ENCODE results near the gene CCDC197.
A peak's percentile ranks its signal among the peaks of the same experiment; 100 is the strongest.

CCDC197 gene

DNA sequence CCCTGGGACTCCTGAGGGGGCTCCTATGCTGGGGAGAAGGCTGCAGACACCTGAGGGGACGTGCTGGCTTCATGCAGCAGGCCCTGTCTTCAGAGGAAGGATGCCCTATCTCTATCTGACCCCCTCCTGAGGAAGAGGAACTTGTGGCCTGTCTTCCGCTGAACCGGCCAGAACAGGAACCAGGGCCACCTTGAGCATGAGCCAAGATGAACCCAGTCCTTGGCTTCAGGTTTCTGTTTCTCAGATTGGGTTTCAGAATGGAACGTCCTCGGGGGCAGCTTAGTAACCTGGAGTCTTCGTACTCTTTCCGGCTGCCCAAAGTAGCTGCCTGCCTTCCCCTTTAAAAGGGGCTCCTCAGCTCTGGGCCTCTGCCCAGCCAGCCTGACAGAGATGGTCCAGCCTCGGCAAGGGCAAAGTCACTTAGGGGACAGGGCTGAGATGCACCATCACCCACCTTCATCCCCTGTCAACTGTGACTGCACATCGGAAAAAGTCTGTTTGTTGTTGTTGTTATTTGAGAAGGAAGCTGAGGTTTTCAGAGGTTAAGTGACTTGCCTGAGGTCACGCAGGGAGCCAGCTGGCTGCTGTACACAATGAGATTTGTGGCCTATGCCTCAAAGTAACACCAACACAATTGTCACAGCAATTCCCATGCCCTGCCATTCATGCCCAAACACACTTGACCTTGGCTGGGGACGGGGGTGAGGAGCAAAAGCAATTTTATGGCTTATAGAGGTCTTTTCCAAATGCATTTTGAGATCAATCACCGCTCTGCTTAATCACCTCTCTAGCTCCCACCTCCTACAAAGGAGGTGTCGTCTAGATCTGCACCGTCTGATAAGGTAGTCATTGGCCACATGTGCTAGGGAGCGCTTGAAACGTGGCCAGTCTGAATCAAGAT lies 34.1 kb upstream of the CCDC197 start:
- peak in 1 of 2 experiments; percentile 67 for DNase-seq

DNA sequence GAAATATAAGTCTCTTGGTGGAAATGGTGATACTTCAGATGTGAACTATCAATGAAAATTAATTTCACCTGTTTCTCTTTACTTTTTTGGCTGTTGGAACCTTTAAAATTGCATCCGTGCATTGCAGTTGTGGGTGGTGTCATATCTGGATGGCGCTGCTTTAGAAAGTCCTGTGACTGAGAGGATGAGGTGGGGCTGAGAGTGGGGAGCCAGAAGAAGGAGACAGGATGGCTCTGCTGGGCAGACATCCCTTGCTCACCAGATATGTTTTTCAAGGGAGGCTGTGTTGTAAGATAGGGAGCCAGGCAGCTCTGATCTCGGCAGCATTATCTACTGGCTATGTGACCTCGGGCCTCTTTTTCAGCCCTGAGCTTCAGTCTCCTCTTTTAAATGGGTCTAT lies 33.4 kb upstream of the CCDC197 start:
- no peak for DNase-seq

DNA sequence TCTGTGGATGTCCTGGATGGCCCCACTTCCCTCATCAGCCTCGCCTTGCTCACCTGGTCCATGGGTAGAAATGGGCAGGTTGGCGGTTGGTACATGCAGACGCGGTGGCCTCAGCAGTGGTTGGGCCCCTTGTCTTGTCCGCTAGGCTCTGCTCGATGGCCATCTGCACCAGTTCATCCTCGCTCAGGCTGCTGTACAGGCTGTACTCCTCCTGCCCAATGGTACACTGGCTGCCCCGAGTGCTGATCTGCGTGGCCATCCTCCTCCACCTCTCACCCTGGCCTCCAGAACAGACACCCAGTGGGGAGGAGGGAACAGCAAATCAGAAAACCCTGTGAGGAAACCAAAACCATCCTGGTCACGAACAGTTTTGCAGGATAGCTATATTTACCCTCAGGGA lies 32.8 kb upstream of the CCDC197 start:
- DNase-seq = no peak

DNA sequence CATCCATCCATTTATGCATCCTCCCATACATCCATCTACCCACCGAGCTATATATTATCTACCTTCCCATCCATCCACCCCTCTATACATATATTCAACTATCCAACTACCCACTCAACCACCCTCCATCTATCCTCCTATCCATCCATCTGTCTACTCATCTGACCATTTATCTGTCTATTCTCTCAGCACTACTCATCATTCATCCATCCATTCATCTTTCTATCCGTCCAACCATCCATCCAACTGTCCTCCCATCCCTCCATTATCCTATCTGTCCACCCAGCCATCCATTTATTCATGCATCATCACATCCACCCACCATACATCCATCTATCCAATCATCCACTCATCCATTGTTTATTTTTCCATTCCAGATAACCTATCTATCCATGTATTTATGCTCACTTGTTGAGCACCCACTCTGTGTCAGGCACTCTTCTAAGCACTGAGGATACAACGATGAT lies 32.2 kb upstream of the CCDC197 start:
- no peak for DNase-seq

DNA sequence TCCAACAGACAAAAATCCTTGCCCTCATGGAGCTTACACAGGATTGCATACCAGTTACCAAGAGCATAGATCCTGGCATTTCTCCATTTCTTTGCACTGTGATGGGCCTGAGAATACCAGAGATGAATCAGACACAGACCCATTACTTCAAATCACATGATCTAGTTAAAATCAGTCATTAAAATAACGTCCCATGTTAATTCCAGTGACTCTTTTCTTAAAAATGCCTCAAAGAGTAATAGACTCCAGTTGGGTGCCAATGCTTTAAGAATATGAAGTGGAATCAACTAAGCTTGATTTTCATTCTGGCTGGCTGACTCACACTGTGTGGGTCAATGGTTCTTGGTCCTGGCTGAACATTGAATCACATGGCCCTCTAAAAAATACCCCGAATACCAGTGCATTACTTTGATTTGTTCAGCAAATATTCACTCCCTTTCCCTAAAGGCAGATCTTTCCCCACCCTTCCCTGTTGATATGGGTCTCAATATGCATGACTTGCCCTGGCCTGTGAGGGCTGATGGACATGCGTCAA lies 31.7 kb upstream of the CCDC197 start:
- DNase-seq = no peak

DNA sequence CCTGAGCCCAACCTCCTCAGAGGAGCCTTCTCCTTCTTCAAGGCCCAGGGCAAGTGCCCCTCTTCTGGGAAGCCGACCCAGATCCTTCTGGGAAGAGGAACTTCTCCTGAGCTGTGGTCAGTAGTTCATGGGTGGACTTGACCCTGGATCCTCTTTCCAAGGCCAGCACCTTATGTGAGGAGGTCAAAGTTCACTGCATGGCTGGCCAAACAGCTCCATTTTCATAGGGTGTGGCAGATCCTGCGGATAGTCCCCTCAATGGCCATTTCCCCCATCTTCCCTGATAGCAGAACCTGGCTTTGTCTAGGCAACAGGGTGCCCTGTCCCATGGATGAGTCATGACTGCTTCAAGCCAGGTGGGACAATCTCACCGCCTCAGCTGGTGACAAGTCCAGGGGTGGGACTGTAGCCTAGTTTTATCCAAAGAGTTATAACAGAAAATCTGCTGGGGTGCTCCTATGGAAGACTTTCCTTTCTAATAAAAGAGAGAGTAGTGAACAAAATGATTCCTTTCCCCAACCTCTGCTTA lies 31.1 kb upstream of the CCDC197 start:
- DNase-seq = no peak

DNA sequence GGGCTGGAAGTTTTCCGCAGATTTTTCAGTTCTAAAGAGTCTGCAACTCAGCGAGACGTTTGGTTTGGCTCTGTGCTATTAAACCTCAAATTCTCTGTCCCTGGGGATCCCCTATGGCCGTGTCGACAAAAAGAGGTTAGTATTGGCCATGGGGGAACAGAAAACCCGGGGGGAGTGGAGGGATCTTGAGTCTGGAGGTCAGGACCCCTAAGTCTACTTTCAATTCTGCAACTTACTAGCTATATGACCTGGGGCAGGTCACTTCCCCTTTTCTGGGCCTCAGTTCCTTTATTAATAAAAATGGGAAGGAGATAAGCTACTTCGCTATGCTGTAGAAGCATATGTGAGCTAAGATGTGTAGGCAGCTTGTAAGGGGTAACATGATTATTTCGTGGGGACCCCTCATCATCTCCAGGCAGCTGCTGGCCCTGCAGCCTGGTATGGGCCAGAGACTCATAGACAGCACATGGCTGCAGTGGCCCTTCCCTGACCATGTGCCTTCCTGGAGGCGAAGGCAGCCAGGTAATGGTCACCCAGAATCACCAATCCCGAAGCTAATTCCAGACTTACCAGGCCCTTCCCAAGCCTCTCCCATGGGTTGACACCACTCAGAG lies 29.4 kb upstream of the CCDC197 start:
- no peak for DNase-seq

DNA sequence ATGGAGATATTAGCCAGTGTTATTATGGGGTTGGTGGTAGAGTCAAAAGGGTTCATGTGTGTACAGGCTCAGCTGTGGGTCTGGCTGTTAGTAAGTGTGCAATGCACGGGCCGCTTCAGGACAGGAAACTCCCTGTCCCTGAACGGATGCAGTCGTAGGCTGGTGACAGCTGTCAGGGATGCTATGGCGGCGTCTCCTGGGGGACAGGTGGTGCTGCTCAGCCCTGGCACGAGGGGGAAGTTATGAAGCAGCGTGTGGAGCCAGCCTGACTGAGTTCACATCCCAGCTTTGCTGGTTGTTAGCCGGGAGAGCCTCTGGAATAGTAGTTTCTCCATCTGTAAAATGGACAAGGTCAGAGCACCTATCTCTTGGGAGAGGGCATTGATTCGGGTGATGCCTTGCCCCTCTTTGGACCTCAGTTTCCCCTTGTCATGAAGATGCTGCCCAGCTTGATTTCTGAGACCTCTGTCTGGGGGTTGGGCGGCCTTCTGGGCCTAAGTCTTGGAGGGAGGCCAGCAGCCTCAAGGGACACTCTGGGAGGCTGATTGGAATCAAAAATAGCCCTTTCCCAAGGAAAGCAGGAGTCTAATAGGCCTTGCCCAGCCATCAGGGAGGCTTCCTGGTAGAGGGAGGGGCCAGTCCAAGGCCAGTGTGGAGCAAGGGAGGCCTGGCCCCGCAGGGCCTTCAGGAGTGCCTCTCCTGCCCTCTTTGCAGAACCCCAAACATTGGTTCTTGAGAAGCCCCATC lies 27.8 kb upstream of the CCDC197 start:
- no peak for DNase-seq

DNA sequence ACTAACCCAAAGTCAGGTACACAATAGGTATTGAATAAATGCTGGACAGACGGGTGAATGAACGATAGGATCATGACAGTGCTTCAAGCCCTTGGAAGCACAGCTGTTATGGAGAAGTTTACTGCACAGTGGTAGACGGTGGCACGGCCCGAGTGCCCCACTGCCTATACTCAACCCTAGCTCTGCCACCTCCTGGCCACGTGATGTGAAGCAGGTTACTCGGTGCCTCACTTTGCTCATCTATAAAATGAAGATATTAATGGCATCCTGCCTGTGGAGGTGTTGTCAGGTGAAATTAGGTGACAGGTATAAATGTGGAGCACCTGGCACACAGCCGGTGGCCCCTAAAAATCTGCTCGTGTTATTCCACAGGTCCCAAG lies 26.5 kb upstream of the CCDC197 start:
- peak in 1 of 2 experiments; percentile 53 for DNase-seq

DNA sequence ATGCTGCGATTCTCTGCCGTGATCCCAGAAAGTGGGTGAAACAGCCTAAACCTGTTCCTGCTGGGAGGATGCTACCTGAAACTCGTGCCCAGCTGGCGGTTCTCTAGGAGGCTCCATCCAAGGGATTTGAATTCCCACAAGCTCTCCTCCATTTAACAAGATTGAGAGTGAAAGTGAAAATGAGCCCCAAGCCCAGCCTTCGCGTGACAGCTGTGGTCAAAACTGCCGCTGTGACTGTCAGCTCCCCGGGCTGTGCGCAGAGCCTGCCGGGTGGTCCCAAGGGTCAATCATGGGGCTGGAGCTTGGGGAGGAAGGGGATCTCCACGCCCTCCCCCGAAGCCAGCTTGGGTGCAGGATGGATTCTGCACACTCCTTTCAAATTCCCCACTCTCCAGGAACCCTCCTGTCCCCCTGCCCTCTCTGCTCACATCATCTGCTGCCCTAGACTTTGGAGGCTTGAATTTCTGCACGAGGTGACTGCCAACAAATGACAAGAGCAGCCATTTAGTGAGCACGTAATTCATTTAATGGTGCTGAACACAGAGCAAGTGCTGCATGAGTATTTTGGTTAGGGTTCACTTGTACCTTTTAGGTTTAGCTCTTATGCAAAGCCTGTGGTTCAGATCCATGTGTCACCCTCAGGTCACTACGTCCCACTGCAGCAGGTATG lies 26.0 kb upstream of the CCDC197 start:
- DNase-seq = no peak

DNA sequence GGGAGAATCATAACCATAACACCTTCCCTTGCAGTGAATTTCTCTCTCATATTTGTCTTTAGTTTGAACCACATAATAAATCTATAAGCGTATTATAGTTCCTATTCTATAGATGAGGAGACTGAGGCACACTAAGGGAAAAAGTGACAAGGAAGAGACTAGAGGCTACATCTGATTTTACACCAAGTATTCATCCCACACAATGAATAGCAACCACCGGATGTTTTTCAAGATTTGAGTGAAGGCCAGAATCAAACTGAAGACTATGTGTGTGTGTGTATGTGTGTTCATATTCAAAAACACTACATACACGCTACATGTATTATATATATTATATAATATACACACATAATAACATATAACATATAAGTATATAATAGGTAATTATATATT lies 25.5 kb upstream of the CCDC197 start:
- no peak for DNase-seq

DNA sequence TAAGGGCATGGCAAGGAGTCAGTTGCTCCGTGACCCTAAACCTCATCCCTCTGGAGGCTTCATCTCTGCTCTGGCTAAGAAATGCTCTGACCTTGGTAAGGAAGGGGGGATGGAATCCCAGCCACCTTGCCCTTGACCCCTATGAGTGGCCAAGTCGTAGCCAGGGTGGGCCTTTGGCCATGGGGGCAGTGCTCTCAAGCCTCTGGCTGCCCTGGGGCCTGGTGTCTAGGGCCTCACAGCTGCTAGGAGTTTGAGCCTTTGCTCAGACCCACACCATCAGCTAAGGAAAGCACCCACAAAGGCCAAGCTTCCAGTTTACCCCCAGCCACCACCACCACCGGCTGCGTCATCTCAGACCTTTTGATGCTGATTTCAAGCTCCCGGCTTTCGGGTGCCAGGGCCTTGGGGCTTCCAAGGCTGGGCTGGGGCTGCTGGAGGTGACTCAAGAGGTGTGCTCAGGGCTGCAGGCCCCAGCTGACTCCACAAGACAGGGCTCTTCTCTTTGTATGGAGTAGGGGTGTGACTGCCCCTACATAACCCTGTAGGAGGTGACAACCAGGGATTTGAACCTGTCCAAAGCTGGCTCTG lies 24.4 kb upstream of the CCDC197 start:
- no peak for DNase-seq

DNA sequence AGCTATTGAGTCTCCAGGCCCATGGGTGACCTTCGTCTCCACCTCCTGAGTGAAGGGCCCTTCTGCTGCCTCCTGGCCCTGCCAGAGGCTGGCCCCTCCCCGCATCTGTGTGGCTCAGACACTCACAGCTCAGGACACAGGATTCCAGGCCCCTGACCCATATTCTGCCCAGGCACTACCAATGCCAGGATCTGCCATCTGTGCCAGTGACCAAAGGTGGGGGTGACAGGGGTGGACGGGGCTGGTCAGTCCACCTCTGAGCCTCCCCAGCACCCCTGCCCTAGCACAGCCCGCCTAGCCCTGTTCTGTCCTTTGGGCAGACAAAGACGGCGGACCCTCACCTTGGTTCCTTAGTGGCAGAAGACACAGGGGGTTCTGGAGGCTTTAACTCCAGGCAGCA lies 23.5 kb upstream of the CCDC197 start:
- no peak for DNase-seq

DNA sequence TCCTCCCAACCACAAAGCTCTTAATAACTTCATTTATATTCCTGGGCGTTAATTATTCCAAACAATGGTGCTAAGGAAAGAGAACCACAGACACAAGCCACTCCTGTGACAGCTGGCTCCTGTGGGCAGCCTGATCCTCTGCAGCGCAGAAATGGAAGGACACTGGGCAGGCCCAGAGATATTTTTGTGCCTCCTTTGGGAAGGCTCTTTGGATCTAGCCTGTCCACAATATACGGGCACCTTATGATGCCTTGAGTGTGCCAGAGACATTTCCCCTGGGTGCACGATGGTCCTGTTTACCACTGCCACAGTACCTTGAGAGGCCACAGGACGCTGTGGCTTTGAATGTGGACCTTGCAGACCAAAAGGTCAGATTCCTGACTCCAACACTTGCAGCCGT lies 22.8 kb upstream of the CCDC197 start:
- DNase-seq = no peak

DNA sequence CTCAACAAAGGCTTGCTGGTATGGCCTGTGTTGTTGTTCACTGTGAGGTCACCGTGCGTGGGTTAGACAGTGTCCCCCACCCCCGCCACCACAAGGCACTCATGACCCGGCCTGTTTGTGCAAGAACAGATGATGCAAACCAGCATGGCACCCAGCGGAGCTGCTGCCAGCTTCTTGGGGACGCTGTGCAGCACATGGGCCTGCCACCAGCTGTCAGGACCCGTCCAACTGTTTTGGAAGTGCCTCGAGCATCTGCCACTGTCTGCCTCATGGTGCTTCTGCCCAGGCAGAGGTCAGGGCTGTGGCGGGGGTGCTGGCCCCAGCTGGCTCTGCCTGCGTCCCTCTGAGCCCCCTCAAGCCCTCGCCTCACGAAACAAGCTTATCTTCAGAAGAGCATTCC lies 22.3 kb upstream of the CCDC197 start:
- no peak for DNase-seq

DNA sequence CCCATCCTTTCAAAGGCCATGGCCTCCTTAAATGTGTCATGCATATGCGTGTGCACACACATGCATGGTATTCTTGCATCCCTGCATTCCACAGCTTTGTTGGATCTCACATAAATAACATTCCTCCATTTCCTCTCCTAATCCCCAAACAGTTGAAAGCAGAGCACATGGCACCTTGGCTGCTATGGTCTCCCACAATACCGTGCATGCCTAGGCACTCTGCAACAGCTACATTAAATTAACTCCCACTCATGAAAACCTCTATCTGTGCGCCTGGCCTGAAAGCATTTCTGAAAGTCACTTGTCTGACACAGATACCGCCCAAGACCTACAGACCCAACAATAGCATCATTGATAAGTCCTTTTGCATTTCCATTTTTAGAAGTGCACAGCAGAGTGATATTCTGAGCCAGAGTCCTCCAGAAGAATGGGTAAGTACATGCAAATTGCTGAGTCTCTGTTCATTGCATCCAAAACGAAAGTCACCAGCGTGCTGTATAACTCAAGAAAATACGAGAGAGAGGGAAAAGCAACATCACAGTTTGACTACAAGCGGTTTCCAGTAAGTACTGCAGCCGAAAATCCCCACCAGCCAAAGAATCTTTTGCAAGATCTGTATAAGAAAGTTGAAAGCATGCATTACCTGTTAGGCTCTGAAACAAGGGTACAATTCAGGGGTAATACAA lies 21.2 kb upstream of the CCDC197 start:
- no peak for DNase-seq

DNA sequence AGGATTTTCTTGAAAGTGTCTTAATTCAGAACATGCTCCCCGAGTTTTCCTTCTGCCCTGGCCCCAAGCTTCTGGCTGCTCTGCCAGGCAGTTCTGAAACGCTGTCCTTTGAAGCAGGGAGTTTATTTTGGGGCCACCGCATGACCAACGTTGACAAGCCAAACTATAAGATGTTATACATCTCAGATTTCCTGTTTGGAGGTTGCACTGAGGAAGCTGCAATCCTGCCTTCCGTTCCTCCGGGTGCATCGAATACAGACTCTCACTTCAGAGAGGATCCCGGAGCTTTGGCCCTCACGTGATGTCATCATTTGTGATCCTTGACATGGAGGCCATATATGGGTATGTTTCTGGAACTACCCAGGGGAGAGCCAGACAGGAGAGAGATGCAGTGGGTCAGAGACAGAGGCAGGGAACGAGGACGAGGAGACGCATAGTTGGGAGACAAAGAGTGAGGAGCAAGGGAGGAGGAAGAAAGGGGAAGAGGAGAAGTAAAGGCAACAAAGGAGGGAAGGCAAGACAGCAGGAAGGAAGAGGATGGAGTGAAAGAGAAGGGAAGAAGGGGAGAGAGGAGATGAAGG lies 20.5 kb upstream of the CCDC197 start, which contains the start of gene ASB2:
Gene ASB2, minus strand, starts transcription at position 94 of the 581 bp plus-strand sequence. CDS start 12,031 bp downstream, outside the sequence.
- DNase-seq = no peak

DNA sequence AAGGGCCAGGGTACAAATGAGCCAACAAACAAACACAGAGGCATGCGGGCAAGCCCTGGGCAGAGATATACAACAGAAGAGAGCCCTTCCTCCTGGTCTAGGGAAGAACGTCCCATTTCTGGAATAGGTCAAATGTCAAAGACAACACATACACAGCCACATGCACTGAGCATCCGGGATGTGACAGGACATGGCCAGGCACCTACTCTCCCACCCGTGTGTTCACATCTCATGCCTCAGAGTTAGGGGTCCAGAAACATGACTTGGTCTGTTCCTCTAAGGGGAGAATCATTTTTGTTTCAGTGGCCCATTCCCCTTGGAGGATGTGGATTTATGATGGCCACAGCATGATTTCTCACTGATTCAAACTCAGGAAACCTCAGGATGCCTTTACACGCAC lies 19.9 kb upstream of the CCDC197 start:
- no peak for DNase-seq

DNA sequence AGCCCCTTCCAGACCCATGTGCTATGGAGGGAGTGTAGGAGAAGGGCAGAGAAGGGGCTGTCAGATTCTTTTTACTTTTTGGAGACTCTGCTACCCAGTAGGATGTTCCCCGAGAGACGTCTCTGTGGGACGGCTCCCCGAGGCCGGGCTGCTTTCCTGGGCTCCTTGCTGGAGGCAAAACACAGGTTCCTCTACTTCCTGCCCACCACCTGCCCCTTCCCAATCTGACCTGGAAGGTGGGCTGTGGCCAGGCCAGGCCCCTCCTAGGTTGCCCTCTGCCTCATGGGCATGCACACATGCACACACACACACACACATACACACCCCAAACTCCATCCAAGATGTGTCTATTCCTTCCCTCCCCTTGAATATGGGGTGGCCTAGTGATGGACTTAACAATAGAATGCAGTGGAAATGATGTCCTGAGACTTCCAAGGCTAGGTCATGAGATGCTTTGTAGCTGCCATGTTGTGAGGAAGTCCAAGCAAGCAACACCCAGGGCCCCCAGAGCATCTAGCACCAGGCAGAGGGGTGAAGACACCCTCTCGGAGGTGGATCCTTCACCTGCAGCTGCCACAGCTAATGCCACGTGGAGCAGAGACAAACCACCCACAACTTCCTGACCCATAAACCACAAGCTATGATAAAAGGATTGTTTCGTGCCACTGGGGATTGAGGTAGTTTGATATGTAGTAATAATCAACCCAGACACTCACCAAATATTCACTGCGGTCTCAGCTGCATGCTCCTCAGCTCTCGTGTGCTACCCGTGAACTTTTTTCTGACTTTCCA lies 19.1 kb upstream of the CCDC197 start:
- DNase-seq = no peak

DNA sequence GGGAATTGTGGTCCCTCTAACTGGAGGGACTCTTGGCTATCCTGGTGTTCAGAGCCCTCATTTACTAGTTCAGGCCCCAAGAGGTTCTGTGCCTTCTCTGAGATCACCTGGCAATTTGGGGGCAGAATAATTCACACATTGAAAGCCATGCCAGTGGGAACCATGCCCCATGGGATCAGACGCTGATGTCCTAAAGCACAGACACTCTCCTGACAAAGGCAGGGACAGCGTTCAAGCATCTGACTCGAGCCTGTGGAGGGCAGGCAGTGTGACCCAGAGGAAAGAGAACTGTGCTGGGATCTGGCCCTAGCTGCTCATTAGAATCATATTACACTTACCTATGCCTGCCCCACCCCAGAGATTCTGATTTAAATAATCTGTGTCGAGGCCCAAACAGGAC lies 18.4 kb upstream of the CCDC197 start:
- DNase-seq = no peak
